Measurements from ENCODE around the gene NDST1. TPM values are rescaled to one million over a fixed set of nuclear protein-coding genes. Genes with fewer than 3 reads are reported as not detected.

The NDST1 gene
- total and polyA plus RNA-seq, 10 of the 15 experiments (the other 5 are each of a cell fraction or from before 2014, with no cell fraction given): 0.20 to 53.5 (median 12.9) TPM

- FAIRE-seq: no peak
- H3K27me3 ChIP-seq (replicated peaks in 1 of 2; ENCODE audit: control insufficient read depth in 2 of 2, insufficient read depth in 2 of 2, low read length in 1 of 2): no peaks in the 10 kb centered on the region
- ChIA-PET CTCF (interaction anchor here (1.4 to 10.3 kb wide), 4 partner anchors 17 to 180 kb away, joined by 3 to 229 read pairs (median 7); partner anchors contain the start of gene RPS14), POLR2A (interaction anchor here (0.7 to 1.1 kb wide), 2 partner anchors 84 to 607 kb away, joined by 3 read pairs; no protein-coding TSS in a partner anchor), SMC1A (ENCODE audit: uncharacterized antibody, unreplicated experiment) (interaction anchor here (0.8 to 1.4 kb wide), 5 partner anchors 19 to 85 kb away, joined by 3 read pairs; no protein-coding TSS in a partner anchor), RAD21 (ENCODE audit: unreplicated experiment) (interaction anchor here (2.3 to 3.4 kb wide), 2 partner anchors 84 to 85 kb away, joined by 10 to 62 read pairs; no protein-coding TSS in a partner anchor)
- H3K4me2 ChIP-seq (ENCODE audit: control insufficient read depth, insufficient read depth): no peak overlapping the region
- no peak overlapping the region for H3K27ac ChIP-seq (ENCODE audit: control insufficient read depth, insufficient read depth)
- H4K20me1 ChIP-seq (ENCODE audit: control insufficient read depth, insufficient read depth): no peaks in the 10 kb centered on the region
- H3K9me3 ChIP-seq (replicated peaks; ENCODE audit: control insufficient read depth, insufficient read depth, low read length): no peaks in the 10 kb centered on the region
- TF ChIP-seq BCLAF1 (IDR thresholded peaks at IDR 0.05) (no peak), POLR2A (IDR thresholded peaks at IDR 0.05; ENCODE audit: low read depth, low read length) (no peak), RBBP5 (conservative IDR thresholded peaks at IDR 0.05) (no peak), ATF3 (IDR thresholded peaks at IDR 0.05; ENCODE audit: borderline replicate concordance, extremely low read depth, low read depth, low read length) (no peak), CUX1 (IDR thresholded peaks at IDR 0.05; ENCODE audit: insufficient replicate concordance, low read depth, low read length) (no peak), HSF1 (IDR thresholded peaks at IDR 0.05; ENCODE audit: low read depth, low read length) (no peak)
- 60% methylated on average over 12 of the region's 12 CpGs for WGBS (ENCODE audit: insufficient coverage, insufficient replicate concordance, low lambda C conversion rate, missing lambda C conversion rate)
- no peaks in the 10 kb centered on the region for H3K4me1 ChIP-seq (ENCODE audit: control insufficient read depth, insufficient read depth, low read length)
- H3K4me3 ChIP-seq: no peak overlapping the region
- DNase-seq (ENCODE audit: low read depth, low spot score): no peak
- intact Hi-C loops (cut with micrococcal nuclease; ENCODE audit: unreplicated experiment) (no loop called here), in situ Hi-C loops (cut with MboI) (no loop called here)
- H3K36me3 ChIP-seq (ENCODE audit: control insufficient read depth in 2 of 2, insufficient read depth in 2 of 2, low read length in 1 of 2): peaks cover 6 to 35% of the 10 kb centered on the region in 2 experiments
- no peak for ATAC-seq
- BruUV-seq (replicated peaks): no TSS peak
- no peak overlapping the region for H2AFZ ChIP-seq (ENCODE audit: control insufficient read depth, low read depth, low read length)
- no peak overlapping the region for H3K9ac ChIP-seq (ENCODE audit: control insufficient read depth, insufficient read depth, low read length)
- H3K79me2 ChIP-seq (ENCODE audit: control insufficient read depth, insufficient read depth, low read length): no peaks in the 10 kb centered on the region
Measured at GRCh38 chr5:150542933-150543445, 35.1 kb downstream of the NDST1 start.

Data from GM12878 (cell line).